H9 (cell line): Measurements from ENCODE around the gene CLC. TPM values are rescaled to one million over a fixed set of nuclear protein-coding genes. Genes with fewer than 3 reads are reported as not detected.

Experiments
- DNase-seq: peaks from one replicate; pipeline ENCODE4 v3.0.0-alpha.2; 2017
- H2AFZ ChIP-seq: one replicate; pipeline ENCODE4 v1.6.1; 2013; ENCODE audit warnings: mild to moderate bottlenecking, low read length, control low read depth, moderate library complexity
- H2AK5ac ChIP-seq: 2 replicates; pipeline ENCODE4 v1.6.1; 2013; ENCODE audit warnings: low read length, control low read depth, mixed read lengths; ENCODE audit not compliant: insufficient read length
- H2BK120ac ChIP-seq: one replicate; pipeline ENCODE4 v1.6.1; 2013; ENCODE audit warnings: low read depth, mild to moderate bottlenecking, low read length, control low read depth, inconsistent platforms; ENCODE audit not compliant: poor library complexity, severe bottlenecking
- H2BK12ac ChIP-seq: 2 replicates; pipeline ENCODE4 v1.6.1; 2013; ENCODE audit warnings: low read length, control low read depth, mixed read lengths, low read depth; ENCODE audit not compliant: insufficient read length
- H2BK15ac ChIP-seq: 2 replicates; pipeline ENCODE4 v1.6.1; 2013; ENCODE audit warnings: low read depth, low read length, control low read depth
- H2BK20ac ChIP-seq: one replicate; pipeline ENCODE4 v1.6.1; 2013; ENCODE audit warnings: low read depth, mild to moderate bottlenecking, low read length, control low read depth, inconsistent platforms; ENCODE audit not compliant: poor library complexity, severe bottlenecking
- H2BK5ac ChIP-seq: 2 replicates; pipeline ENCODE4 v1.6.1; 2013; ENCODE audit warnings: low read length, control low read depth, mixed read lengths; ENCODE audit not compliant: insufficient read length
- H3K14ac ChIP-seq: 2 replicates; pipeline ENCODE4 v1.6.1; 2013; ENCODE audit warnings: low read length, control low read depth; ENCODE audit not compliant: insufficient read depth
- H3K18ac ChIP-seq: 2 replicates; pipeline ENCODE4 v1.6.1; 2013; ENCODE audit warnings: low read depth, mild to moderate bottlenecking, mixed read lengths, low read length, control low read depth; ENCODE audit not compliant: insufficient read length
- H3K23ac ChIP-seq: 2 replicates; pipeline ENCODE4 v1.6.1; 2013; ENCODE audit warnings: low read length, control low read depth, mixed read lengths, low read depth; ENCODE audit not compliant: insufficient read length
- H3K23me2 ChIP-seq: 2 replicates; pipeline ENCODE4 v1.6.1; 2013; ENCODE audit warnings: low read depth, mild to moderate bottlenecking, mixed read lengths, low read length, control low read depth; ENCODE audit not compliant: insufficient read length, poor library complexity, severe bottlenecking
- H3K27ac ChIP-seq: 2 replicates; pipeline ENCODE4 v1.5.1; 2013; ENCODE audit warnings: low read length, control low read depth, mixed read lengths, low read depth; ENCODE audit not compliant: insufficient read length
- H3K27me3 ChIP-seq: 2 replicates; pipeline ENCODE4 v1.6.1; 2013; ENCODE audit warnings: low read length, control low read depth, inconsistent platforms; ENCODE audit not compliant: insufficient read depth
- H3K4ac ChIP-seq: 2 replicates; pipeline ENCODE4 v1.6.1; 2013; ENCODE audit warnings: low read depth, mild to moderate bottlenecking, control low read depth, inconsistent platforms, low read length, moderate library complexity
- H3K4me1 ChIP-seq: 2 replicates; pipeline ENCODE4 v1.6.1; 2013; ENCODE audit warnings: low read length, control low read depth, inconsistent platforms; ENCODE audit not compliant: insufficient read depth
- H3K4me2 ChIP-seq: 2 replicates; pipeline ENCODE4 v1.6.1; 2013; ENCODE audit warnings: low read length, control low read depth, mixed read lengths; ENCODE audit not compliant: insufficient read length, insufficient read depth
- H3K56ac ChIP-seq: 2 replicates; pipeline ENCODE4 v1.6.1; 2013; ENCODE audit warnings: low read depth, mild to moderate bottlenecking, mixed read lengths, low read length, control low read depth; ENCODE audit not compliant: insufficient read length
- H3K79me1 ChIP-seq: 2 replicates; pipeline ENCODE4 v1.6.1; 2013; ENCODE audit warnings: low read depth, mild to moderate bottlenecking, moderate library complexity, low read length, control low read depth, inconsistent platforms; ENCODE audit not compliant: insufficient read depth, poor library complexity, severe bottlenecking
- H3K79me2 ChIP-seq: 2 replicates; pipeline ENCODE4 v1.6.1; 2013; ENCODE audit warnings: low read length, control low read depth, inconsistent platforms; ENCODE audit not compliant: insufficient read depth
- H3K9ac ChIP-seq: 2 replicates; pipeline ENCODE4 v1.6.1; 2013; ENCODE audit warnings: low read length, control low read depth, mixed read lengths; ENCODE audit not compliant: insufficient read length; ENCODE audit errors: extremely low read depth
- H3K9me3 ChIP-seq: one replicate; pipeline ENCODE4 v1.6.1; 2013; ENCODE audit warnings: low read depth, low read length, inconsistent platforms; ENCODE audit not compliant: control insufficient read depth
- H3T11ph ChIP-seq: one replicate; pipeline ENCODE4 v1.6.1; 2013; ENCODE audit warnings: mild to moderate bottlenecking, low read length, control low read depth, inconsistent platforms
- H4K20me1 ChIP-seq: one replicate; pipeline ENCODE4 v1.6.1; 2013; ENCODE audit not compliant: control insufficient read depth, insufficient read length, insufficient read depth
- H4K5ac ChIP-seq: 2 replicates; pipeline ENCODE4 v1.6.1; 2013; ENCODE audit warnings: low read depth, mild to moderate bottlenecking, mixed read lengths, low read length, control low read depth; ENCODE audit not compliant: insufficient read length
- H4K8ac ChIP-seq: replicated peaks from 2 replicates; pipeline ENCODE4 v1.6.1; 2013; ENCODE audit warnings: low read length, control low read depth, mixed read lengths, low read depth; ENCODE audit not compliant: insufficient read length
- H4K91ac ChIP-seq: 2 replicates; pipeline ENCODE4 v1.6.1; 2013; ENCODE audit warnings: low read depth, mild to moderate bottlenecking, moderate library complexity, mixed read lengths, low read length, control low read depth; ENCODE audit not compliant: insufficient read length
- H3K27ac Mint-ChIP-seq, 3 experiments: 2 replicates in 2 of 3; 3 replicates in 1 of 3; pipeline ENCODE4 v1.8.0; 2020 to 2021; ENCODE audit warnings: mixed read lengths in 3 of 3, mild to moderate bottlenecking in 1 of 3, moderate library complexity in 1 of 3
- H3K27me3 Mint-ChIP-seq: 2 replicates; pipeline ENCODE4 v1.8.0; 2021; ENCODE audit warnings: low read depth, mild to moderate bottlenecking, moderate library complexity, mixed read lengths
- H3K36me3 Mint-ChIP-seq, 3 experiments: 2 replicates in 2 of 3; 3 replicates in 1 of 3; pipeline ENCODE4 v1.8.0; 2020 to 2021; ENCODE audit warnings: low read depth in 3 of 3, mixed read lengths in 3 of 3; ENCODE audit not compliant: insufficient read depth in 1 of 3
- H3K4me1 Mint-ChIP-seq, 2 experiments: 2 replicates each; pipeline ENCODE4 v1.8.0; 2020; ENCODE audit warnings: mixed read lengths in 2 of 2
- H3K4me3 Mint-ChIP-seq, 2 experiments: 2 replicates in 1 of 2; 3 replicates in 1 of 2; pipeline ENCODE4 v1.8.0; 2020 to 2021; ENCODE audit warnings: mild to moderate bottlenecking in 2 of 2, mixed read lengths in 2 of 2, moderate library complexity in 1 of 2
- H3K9me3 Mint-ChIP-seq, 2 experiments: 2 replicates in 1 of 2; 3 replicates in 1 of 2; pipeline ENCODE4 v1.8.0; 2020; ENCODE audit warnings: mild to moderate bottlenecking in 2 of 2, mixed read lengths in 2 of 2, moderate library complexity in 1 of 2
- CTCF ChIP-seq: fragments of 200-600 bp; sonication (generic); conservative IDR thresholded peaks from 3 replicates; pipeline ENCODE4 v1.8.0; 2021; ENCODE audit warnings: antibody characterized with exemption, mild to moderate bottlenecking
- WGBS: extraction: QIAGEN DNeasy Blood & Tissue Kit; methylation state at CpG from one replicate; pipeline ENCODE4 v1.1.7; 2013; ENCODE audit warnings: missing lambda C conversion rate, low lambda C conversion rate, mixed read lengths; ENCODE audit not compliant: insufficient read length; ENCODE audit errors: extremely low coverage; 5-methylcytosine and 5-hydroxymethylcytosine counted together
- total RNA-seq: library from RNA; stranded (reverse); gene quantifications from 2 replicates; pipeline ENCODE4 v1.2.1, GENCODE V29; 2021

Gene CLC
- total RNA-seq, 1 experiment from 2014 or later, result 0.39 TPM

- no peak overlapping the region for H2BK12ac ChIP-seq
- H2AK5ac ChIP-seq, result no peak overlapping the region
- no peak overlapping the region for H4K8ac ChIP-seq
- no peak overlapping the region for H2BK120ac ChIP-seq
- Mint-ChIP-seq H3K36me3 (no peaks in the 10 kb centered on the region), H3K27ac (no peak overlapping the region), H3K4me1 (no peaks in the 10 kb centered on the region), H3K9me3 (no peaks in the 10 kb centered on the region), H3K27me3 (peaks cover 6% of the 10 kb centered on the region), H3K4me3 (no peak overlapping the region)
- H3K56ac ChIP-seq, result no peak overlapping the region
- H3K18ac ChIP-seq, result no peak overlapping the region
- H3K9ac ChIP-seq, result no peak overlapping the region
- no peak overlapping the region for H2AFZ ChIP-seq
- no peaks in the 10 kb centered on the region for H3K79me1 ChIP-seq
- no peaks in the 10 kb centered on the region for H4K20me1 ChIP-seq
- H3K27me3 ChIP-seq, result no peaks in the 10 kb centered on the region
- no peaks in the 10 kb centered on the region for H3K23me2 ChIP-seq
- TF ChIP-seq CTCF, result no peak
- H2BK5ac ChIP-seq, result no peak overlapping the region
- no peaks in the 10 kb centered on the region for H3K79me2 ChIP-seq
- H3K27ac ChIP-seq, result no peak overlapping the region
- H3K9me3 ChIP-seq, result no peaks in the 10 kb centered on the region
- H4K91ac ChIP-seq, result no peak overlapping the region
- H3K4me1 ChIP-seq, result no peaks in the 10 kb centered on the region
- no peak overlapping the region for H3K4me2 ChIP-seq
- H3K23ac ChIP-seq, result no peak overlapping the region
- no peak overlapping the region for H2BK20ac ChIP-seq
- WGBS, result no CpG with 5 or more reads among the region's 3 CpGs
- no peak overlapping the region for H4K5ac ChIP-seq
- H3T11ph ChIP-seq, result no peak overlapping the region
- H2BK15ac ChIP-seq, result no peak overlapping the region
- H3K14ac ChIP-seq, result no peak overlapping the region
- DNase-seq, result no peak
- no peak overlapping the region for H3K4ac ChIP-seq
Measured at GRCh38 chr19:39780894-39781293, 43.1 kb upstream of the CLC start.
